Testis (tissue), 3 donors: ENCODE measurements around the gene TLK1. TPM values are rescaled to one million over a fixed set of nuclear protein-coding genes. Genes with fewer than 3 reads are reported as not detected.

Experiments used
- DNase-seq: peaks from one replicate; pipeline ENCODE4 v3.0.0-alpha.2; 2019
- H3K27ac ChIP-seq, 2 donors: fragments of 200-600 bp; sonication (generic); one replicate each; pipeline ENCODE4 v1.5.1; 2019
- H3K27me3 ChIP-seq: fragments of 200-600 bp; sonication (generic); one replicate; pipeline ENCODE4 v1.5.1; 2019
- H3K36me3 ChIP-seq: fragments of 200-600 bp; sonication (generic); one replicate; pipeline ENCODE4 v1.5.1; 2017; ENCODE audit warnings: low read depth; ENCODE audit errors: missing control alignments
- H3K4me1 ChIP-seq: fragments of 200-600 bp; sonication (generic); one replicate; pipeline ENCODE4 v1.5.1; 2019
- H3K4me3 ChIP-seq, 2 donors: fragments of 200-600 bp; sonication (generic); one replicate each; pipeline ENCODE4 v1.5.1; 2017 to 2019
- H3K9me3 ChIP-seq: fragments of 200-600 bp; sonication (generic); one replicate; pipeline ENCODE4 v1.5.1; 2017
- CTCF ChIP-seq, 3 experiments: fragments of 450-650 bp in 2 of 3; fragments of 200-600 bp in 1 of 3; sonication (generic) in 1 of 3; IDR thresholded peaks; one replicate each; pipeline ENCODE4 v1.5.1; 2016 to 2019; ENCODE audit warnings: antibody characterized with exemption in 3 of 3, mild to moderate bottlenecking in 2 of 3, moderate library complexity in 1 of 3
- POLR2A ChIP-seq: fragments of 450-650 bp; IDR thresholded peaks from one replicate; pipeline ENCODE4 v1.6.1; 2017; ENCODE audit warnings: antibody characterized with exemption, mild to moderate bottlenecking, moderate library complexity
- WGBS, 2 donors: methylation state at CpG; one replicate each; pipeline ENCODE4 v1.1.5; 2018; 5-methylcytosine and 5-hydroxymethylcytosine counted together
- intact Hi-C: fragments of 100-400 bp; cut with DNase I; formaldehyde crosslinking; loops from one replicate; pipeline ENCODE4 v1.15.1; 2023; ENCODE audit warnings: low total_unique reads
- polyA plus RNA-seq: library from polyadenylated mRNA; stranded (reverse); fragments of 350-450 nt; fragmentation: Illumina TruSeq; extraction: RNeasy Lipid Tissue Mini Kit (QIAGEN cat#74804); gene quantifications from one replicate; pipeline ENCODE4 v1.2.3, GENCODE V29; 2014; ENCODE audit warnings: low read depth, low replicate concordance; ENCODE audit not compliant: insufficient read depth
- total RNA-seq, 2 donors: library from RNA; depleted of rRNA; stranded (reverse); fragments of >200 nt; gene quantifications; one replicate each; pipeline ENCODE4 v1.2.3, GENCODE V29; 2016

Gene TLK1
- total and polyA plus RNA-seq, 3 donors from 2014 or later: 36.8 to 112 (median 110) TPM

GRCh38 chr2:171107803-171108202 lies 52.9 kb downstream of the TLK1 start:
- no peak for DNase-seq
- H3K9me3 ChIP-seq: no peaks in the 10 kb centered on the region
- H3K36me3 ChIP-seq: no peaks in the 10 kb centered on the region
- no peaks in the 10 kb centered on the region for H3K27me3 ChIP-seq
- intact Hi-C loops: no loop called here
- H3K27ac ChIP-seq: no peak overlapping the region
- WGBS, 2 donors: 92 to 94% methylated on average over 7 of the region's 7 CpGs
- H3K4me1 ChIP-seq: no peaks in the 10 kb centered on the region
- TF ChIP-seq POLR2A (no peak), CTCF (IDR thresholded peaks at IDR 0.05) (no peak)
- no peak overlapping the region for H3K4me3 ChIP-seq

GRCh38 chr2:171104379-171104778 lies 56.3 kb downstream of the TLK1 start:
- WGBS, 2 donors: 77 to 100% methylated on average over 1 of the region's 1 CpG
- Histone ChIP-seq H3K27me3 (no peaks in the 10 kb centered on the region), H3K27ac (no peak overlapping the region), H3K9me3 (no peaks in the 10 kb centered on the region), H3K4me1 (no peaks in the 10 kb centered on the region), H3K36me3 (no peaks in the 10 kb centered on the region), H3K4me3 (no peak overlapping the region)
- intact Hi-C loops: no loop called here
- no peak for DNase-seq
- TF ChIP-seq CTCF (IDR thresholded peaks at IDR 0.05): no peak
- no peak for TF ChIP-seq POLR2A

- no peaks in the 10 kb centered on the region for H3K9me3 ChIP-seq
- no peak overlapping the region for H3K27ac ChIP-seq
- intact Hi-C loops: no loop called here
- DNase-seq: no peak
- H3K36me3 ChIP-seq: no peaks in the 10 kb centered on the region
- H3K27me3 ChIP-seq: no peaks in the 10 kb centered on the region
- no peaks in the 10 kb centered on the region for H3K4me1 ChIP-seq
- 69 to 73% methylated on average over 4 of the region's 4 CpGs for WGBS, 2 donors
- no peak for TF ChIP-seq POLR2A
- no peak for TF ChIP-seq CTCF (IDR thresholded peaks at IDR 0.05)
- no peak overlapping the region for H3K4me3 ChIP-seq
Measured at GRCh38 chr2:171102802-171103201, 57.9 kb downstream of the TLK1 start.

GRCh38 chr2:171100370-171100769 lies 60.3 kb downstream of the TLK1 start:
- intact Hi-C loops: no loop called here
- Histone ChIP-seq H3K4me1 (no peaks in the 10 kb centered on the region), H3K9me3 (no peaks in the 10 kb centered on the region), H3K4me3 (no peak overlapping the region), H3K27ac (no peak overlapping the region), H3K27me3 (no peaks in the 10 kb centered on the region), H3K36me3 (no peaks in the 10 kb centered on the region)
- TF ChIP-seq POLR2A (no peak), CTCF (IDR thresholded peaks at IDR 0.05) (no peak)
- 55 to 75% methylated on average over 3 of the region's 3 CpGs for WGBS, 2 donors
- DNase-seq: no peak

- H3K27ac ChIP-seq: no peak overlapping the region
- H3K9me3 ChIP-seq: no peaks in the 10 kb centered on the region
- no peaks in the 10 kb centered on the region for H3K36me3 ChIP-seq
- H3K27me3 ChIP-seq: no peaks in the 10 kb centered on the region
- H3K4me1 ChIP-seq: no peaks in the 10 kb centered on the region
- no peak for DNase-seq
- no peak for TF ChIP-seq CTCF (IDR thresholded peaks at IDR 0.05)
- H3K4me3 ChIP-seq: no peak overlapping the region
- intact Hi-C loops: no loop called here
Measured at GRCh38 chr2:171098607-171099006, 62.1 kb downstream of the TLK1 start.
